ENCODE data around the gene UBL4A. TPM values are rescaled to one million over a fixed set of nuclear protein-coding genes. Genes with fewer than 3 reads are reported as not detected.

UBL4A gene
- polyA plus RNA-seq, 1 experiment = 33.3 TPM

DNA sequence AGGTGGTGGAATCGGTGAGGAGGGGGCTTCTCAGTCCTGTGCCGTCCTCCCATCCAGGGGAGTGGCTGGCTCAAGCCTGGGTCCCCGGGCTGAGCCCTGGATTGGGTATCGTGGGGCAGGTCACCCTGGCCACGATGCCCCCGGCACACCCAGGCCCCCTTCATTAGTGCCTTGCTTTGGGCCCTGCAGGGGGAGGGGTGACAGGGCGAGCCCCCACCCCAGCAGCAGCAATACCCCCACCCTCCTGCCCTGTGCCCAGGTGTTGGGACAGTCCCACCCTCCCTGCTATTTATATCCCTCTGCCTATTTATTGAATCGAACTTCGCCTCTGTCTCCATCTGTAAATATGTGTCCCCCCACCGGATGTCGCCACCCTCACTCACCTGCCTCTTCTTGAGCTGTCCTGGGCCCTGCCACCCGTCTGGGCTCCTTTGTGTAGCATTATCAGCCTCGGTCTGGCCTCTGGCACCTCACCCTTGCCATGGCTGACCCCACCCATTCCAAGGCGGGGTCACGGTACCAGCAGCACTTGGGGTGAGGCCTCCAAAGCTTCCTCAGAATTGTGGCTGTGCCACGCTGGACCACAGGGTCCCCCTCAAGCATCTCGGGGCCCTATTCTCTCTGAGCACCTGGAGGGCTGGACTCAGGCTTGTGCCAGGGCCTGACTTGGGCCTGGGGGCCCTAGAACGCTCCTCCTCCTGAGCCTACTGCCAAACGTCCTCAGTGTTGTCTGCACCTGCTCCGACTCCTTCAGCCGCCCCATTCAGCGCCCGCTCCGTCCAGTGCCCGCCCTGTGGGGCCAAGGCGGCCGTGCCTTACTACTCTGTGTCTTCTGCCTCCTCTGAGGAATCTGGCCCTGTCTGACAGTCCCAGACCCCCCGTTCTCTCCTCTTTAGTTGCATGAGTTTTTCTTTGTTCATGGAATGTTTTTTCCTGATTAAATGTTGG lies 13.5 kb downstream of the UBL4A start:
- H3K36me3 ChIP-seq (ENCODE audit: control insufficient read depth, insufficient read depth, low read length) = peaks cover 19% of the 10 kb centered on the region
- CTCF ChIA-PET = interaction anchor here (1.0 kb wide), 1 partner anchor 74 kb away, joined by 3 read pairs; no protein-coding TSS in a partner anchor

DNA sequence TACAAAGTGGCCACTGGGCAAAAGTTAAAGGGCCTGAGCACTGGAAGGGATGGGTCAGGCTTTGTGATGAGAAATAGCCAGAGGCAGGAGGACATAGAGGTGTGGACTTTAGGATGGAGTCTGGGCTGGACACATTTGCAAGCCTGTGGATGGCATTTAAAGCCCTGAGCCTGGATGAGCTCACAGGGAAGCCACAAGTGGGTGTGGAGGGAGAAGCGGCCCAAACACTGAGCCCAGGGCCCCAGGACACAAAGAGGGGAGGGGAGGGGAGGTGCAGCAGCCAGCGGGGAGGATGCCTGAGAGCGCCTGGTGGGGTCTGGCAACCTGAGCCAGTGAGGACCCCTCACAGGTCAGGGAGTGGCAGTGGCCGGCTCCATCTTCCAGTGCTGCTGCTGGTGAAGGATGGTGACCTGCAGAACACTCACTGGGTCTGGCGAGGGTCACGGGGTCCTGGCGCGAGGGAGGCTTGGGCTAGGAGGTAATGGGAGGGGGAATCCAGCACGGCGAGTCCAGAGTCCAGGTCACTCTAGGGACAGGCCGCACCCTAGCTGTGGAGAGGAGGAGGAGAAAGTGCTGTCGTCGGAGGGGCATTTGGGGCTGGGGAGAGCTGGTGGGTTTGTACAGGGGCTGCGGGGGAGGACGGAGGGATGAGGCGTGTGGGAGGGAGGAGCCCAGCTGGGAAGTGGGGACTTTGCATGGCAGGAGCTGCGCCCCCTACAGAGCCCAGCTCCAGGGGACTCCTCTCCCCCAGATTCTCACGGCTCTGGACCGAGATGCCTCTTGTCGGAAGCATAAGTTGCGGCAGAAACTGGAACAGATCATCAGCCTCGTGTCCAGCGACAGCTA lies 14.4 kb downstream of the UBL4A start:
- TF ChIP-seq, protein P1, sequence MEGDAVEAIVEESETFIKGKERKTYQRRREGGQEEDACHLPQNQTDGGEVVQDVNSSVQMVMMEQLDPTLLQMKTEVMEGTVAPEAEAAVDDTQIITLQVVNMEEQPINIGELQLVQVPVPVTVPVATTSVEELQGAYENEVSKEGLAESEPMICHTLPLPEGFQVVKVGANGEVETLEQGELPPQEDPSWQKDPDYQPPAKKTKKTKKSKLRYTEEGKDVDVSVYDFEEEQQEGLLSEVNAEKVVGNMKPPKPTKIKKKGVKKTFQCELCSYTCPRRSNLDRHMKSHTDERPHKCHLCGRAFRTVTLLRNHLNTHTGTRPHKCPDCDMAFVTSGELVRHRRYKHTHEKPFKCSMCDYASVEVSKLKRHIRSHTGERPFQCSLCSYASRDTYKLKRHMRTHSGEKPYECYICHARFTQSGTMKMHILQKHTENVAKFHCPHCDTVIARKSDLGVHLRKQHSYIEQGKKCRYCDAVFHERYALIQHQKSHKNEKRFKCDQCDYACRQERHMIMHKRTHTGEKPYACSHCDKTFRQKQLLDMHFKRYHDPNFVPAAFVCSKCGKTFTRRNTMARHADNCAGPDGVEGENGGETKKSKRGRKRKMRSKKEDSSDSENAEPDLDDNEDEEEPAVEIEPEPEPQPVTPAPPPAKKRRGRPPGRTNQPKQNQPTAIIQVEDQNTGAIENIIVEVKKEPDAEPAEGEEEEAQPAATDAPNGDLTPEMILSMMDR (IDR thresholded peaks at IDR 0.05; ENCODE audit: insufficient read depth, low read depth, low read length) = no peak
- DNase-seq (ENCODE audit: low read depth) = no peak
- Histone ChIP-seq H3K27me3 (ENCODE audit: control insufficient read depth, insufficient read depth, low read length) (no peaks in the 10 kb centered on the region), H3K36me3 (ENCODE audit: control insufficient read depth, insufficient read depth, low read length) (peaks cover 22% of the 10 kb centered on the region), H3K4me3 (ENCODE audit: low read depth, low read length) (no peak overlapping the region)
- ChIA-PET POLR2A (no interaction called here), CTCF (no interaction called here)

More for the DNA sequence above, 13.5 kb downstream of the UBL4A start:
- Histone ChIP-seq H3K27me3 (ENCODE audit: control insufficient read depth, insufficient read depth, low read length) (no peaks in the 10 kb centered on the region), H3K4me3 (ENCODE audit: low read depth, low read length) (no peak overlapping the region)
- POLR2A ChIA-PET = interaction anchor here (0.6 kb wide), 1 partner anchor 17 kb away, joined by 3 read pairs; no protein-coding TSS in a partner anchor
- DNase-seq (ENCODE audit: low read depth) = no peak
- TF ChIP-seq, protein P1 (IDR thresholded peaks at IDR 0.05; ENCODE audit: insufficient read depth, low read depth, low read length) = no peak

DNA sequence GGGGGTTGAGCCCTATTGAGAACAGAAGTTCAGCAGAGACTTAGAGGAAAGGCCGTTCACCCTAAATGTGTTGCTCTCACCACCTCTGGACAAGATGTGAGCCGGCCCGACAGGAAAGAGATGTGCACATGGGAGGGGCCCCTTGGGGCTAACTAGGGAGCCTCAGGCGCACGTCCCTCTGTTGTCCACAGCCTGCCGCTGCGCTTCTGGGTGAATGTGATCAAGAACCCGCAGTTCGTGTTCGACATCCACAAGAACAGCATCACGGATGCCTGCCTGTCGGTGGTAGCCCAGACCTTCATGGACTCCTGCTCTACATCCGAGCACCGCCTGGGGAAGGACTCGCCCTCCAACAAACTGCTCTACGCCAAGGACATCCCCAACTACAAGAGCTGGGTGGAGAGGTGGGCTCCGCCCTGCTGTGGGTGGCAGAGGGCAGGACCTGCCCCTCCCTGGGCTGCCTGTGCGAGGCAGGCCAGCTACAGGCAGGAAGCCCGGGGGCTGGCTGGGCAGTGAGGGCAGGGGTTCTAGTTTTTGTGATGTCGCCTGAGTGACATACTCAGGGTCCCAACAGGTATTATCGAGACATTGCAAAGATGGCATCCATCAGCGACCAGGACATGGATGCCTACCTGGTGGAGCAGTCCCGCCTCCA lies 15.4 kb downstream of the UBL4A start:
- H3K36me3 ChIP-seq (ENCODE audit: control insufficient read depth, insufficient read depth, low read length) = peaks cover 31% of the 10 kb centered on the region
- TF ChIP-seq, protein P1 (IDR thresholded peaks at IDR 0.05; ENCODE audit: insufficient read depth, low read depth, low read length) = no peak
- ChIA-PET CTCF (no interaction called here), POLR2A (no interaction called here)
- no peak for DNase-seq (ENCODE audit: low read depth)
- no peak overlapping the region for H3K4me3 ChIP-seq (ENCODE audit: low read depth, low read length)
- H3K27me3 ChIP-seq (ENCODE audit: control insufficient read depth, insufficient read depth, low read length) = no peaks in the 10 kb centered on the region

DNA sequence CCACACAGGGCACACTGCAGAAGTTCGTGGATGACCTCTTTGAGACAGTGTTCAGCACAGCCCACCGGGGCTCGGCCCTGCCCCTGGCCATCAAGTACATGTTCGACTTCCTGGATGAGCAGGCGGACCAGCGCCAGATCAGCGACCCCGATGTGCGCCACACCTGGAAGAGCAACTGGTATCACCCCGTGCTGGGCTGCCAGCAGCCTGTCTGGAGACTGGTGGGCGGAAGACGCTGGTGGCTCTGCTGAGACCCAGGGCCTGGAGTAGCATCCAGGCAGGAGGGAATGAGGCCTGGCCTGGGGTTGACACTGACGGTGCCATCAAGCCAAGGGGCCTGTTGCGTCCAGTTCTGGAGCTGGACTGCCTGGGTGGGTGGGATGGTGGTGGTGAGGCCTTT lies 16.0 kb downstream of the UBL4A start:
- TF ChIP-seq, protein P1 (IDR thresholded peaks at IDR 0.05; ENCODE audit: insufficient read depth, low read depth, low read length) = no peak
- ChIA-PET POLR2A (no interaction called here), CTCF (no interaction called here)
- Histone ChIP-seq H3K4me3 (ENCODE audit: low read depth, low read length) (no peak overlapping the region), H3K27me3 (ENCODE audit: control insufficient read depth, insufficient read depth, low read length) (no peaks in the 10 kb centered on the region), H3K36me3 (ENCODE audit: control insufficient read depth, insufficient read depth, low read length) (peaks cover 34% of the 10 kb centered on the region)
- no peak for DNase-seq (ENCODE audit: low read depth)

Data from BJ (cell line).